IPS DF 19.7 (cell line): ENCODE results near the gene PRRT1.
"Not testable (repeated sequence)": the region's sequence is repeated elsewhere in the genome, so short reads cannot be mapped to it uniquely, and the experiment has no call there.

Experiments
- DNase-seq: peaks from one replicate; pipeline ENCODE4 v3.0.0-alpha.2; 2013; ENCODE audit warnings: low read depth, low spot score

The PRRT1 gene

DNA sequence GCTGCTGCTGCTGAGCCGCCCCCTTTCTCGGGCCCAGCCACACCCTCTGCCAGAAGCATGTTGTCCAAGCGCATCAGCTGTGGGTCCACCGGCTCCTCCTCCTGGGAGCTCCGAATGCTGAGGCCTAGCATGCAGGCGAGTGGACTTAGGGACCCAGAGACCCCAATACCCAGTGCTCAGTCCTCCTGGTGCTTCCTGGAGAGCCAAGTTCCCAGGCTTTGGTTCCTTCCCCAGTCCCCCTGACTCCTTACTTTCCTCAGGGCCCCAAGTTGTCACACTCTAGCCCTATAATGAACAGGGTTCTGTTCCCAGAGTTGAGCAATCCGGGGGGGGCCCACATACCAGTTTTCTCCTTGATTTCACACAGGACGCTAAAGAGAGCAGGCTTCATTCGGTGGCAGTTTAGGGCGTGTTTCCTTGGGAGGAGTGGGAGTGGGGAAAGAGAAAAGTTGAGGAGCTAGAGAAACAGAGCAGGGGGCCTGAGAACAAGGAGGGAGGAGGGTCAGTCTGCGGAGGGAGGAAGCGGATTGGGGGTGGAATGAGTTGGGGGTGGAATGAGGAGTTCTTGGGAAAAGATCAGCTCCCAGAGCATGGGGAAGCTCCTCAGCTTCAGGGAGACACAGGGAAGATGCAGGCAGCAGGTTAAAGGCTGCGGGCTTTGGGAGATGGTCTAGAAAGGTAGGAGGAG, 36.8 kb upstream of the PRRT1 start:
- no peak for DNase-seq

- DNase-seq: not testable (repeated sequence)
Observed at GRCh38 chr6:32187725-32188380, 36.1 kb upstream of the PRRT1 start.

GRCh38 chr6:32187009-32187709, 35.4 kb upstream of the PRRT1 start:
- no peak for DNase-seq

- DNase-seq: not testable (repeated sequence)
Observed at GRCh38 chr6:32186151-32186840, 34.6 kb upstream of the PRRT1 start.

DNA sequence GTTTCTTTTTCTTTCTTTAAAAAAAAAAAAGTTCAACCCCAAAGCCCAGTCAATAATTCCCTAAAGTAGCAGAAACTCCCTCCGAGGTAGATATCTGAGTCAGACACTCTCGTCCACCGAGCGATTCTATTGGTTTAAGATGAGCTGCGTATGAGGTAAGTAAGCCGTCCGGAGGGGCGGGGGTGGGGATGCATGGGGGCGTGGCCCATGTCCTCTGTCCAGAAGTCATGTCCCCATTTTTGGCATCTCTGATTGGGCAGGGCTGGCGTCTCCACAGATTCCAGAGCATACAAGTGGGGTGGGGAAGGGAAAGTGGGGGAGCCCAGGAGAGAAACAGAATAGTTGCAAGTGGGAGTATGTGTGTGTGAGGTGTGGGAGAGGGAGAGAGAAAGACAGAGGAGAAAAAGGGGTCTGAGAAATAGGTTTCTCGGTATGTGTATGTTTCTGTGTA, 34.0 kb upstream of the PRRT1 start:
- not testable (repeated sequence) for DNase-seq

GRCh38 chr6:32184084-32184640, 32.4 kb upstream of the PRRT1 start, which contains the start of gene AGER:
TSS of gene AGER (minus strand) at chr6:32184253. CDS start at chr6:32184222, 31 bp downstream.
- no peak for DNase-seq

DNA sequence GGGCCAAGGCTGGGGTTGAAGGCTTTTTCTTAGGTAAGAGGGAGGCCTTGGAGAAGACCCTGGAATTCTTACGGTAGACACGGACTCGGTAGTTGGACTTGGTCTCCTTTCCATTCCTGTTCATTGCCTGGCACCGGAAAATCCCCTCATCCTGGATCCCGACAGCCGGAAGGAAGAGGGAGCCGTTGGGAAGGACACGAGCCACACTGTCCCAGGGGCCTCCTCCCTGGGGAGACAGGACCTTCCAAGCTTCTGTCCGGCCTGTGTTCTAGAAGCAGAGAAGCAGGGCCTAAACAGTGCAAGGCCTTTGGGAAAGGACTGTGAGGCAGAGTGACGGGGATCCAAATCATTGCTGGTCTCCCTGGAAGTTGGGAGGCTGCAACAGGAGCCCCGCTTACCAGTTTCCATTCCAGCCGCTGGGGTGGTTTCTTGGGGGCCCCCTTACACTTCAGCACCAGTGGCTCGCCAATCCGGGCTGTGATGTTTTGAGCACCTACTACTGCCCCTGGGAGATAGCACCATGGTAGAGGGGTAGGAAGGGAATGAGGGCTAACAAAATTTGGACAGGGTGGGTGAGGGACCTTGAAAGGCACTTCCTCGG, 31.8 kb upstream of the PRRT1 start:
- DNase-seq: no peak

DNA sequence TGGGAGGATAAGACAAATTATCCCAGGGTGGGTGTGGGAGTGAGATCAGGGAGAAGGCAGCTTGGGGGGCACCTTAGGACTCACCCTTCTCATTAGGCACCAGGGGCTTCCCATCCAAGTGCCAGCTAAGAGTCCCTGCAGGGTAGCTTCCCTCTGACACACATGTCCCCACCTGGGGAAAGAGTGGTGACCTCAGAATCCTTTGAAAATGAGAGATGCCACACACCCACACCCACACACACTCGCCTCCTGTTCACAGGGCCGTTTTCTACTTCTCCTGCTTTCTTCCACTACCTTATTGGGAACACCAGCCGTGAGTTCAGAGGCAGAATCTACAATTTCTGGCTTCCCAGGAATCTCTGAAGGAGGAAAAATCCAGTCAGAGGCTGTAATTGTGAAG, 31.3 kb upstream of the PRRT1 start:
- DNase-seq: no peak

DNA sequence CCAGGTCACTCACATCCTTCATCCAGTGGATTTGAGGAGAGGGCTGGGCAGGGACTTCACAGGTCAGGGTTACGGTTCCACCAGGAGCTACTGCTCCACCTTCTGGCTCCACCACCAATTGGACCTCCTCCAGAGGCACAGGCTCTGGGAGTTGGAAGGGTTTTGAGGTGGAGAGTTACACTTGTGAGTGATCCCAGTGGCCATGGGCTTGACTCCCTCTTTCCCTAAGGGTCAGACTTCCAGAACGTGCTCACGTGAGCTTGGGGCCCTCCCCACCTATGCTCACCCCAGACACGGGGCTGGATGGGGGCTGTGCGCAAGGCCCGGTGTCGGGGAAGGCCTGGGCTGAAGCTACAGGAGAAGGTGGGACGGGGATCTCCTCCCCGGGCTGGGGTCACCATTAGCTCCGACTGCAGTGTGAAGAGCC, 30.8 kb upstream of the PRRT1 start:
- DNase-seq: no peak

- no peak for DNase-seq
Observed at GRCh38 chr6:32181915-32182529, 30.3 kb upstream of the PRRT1 start.

DNA sequence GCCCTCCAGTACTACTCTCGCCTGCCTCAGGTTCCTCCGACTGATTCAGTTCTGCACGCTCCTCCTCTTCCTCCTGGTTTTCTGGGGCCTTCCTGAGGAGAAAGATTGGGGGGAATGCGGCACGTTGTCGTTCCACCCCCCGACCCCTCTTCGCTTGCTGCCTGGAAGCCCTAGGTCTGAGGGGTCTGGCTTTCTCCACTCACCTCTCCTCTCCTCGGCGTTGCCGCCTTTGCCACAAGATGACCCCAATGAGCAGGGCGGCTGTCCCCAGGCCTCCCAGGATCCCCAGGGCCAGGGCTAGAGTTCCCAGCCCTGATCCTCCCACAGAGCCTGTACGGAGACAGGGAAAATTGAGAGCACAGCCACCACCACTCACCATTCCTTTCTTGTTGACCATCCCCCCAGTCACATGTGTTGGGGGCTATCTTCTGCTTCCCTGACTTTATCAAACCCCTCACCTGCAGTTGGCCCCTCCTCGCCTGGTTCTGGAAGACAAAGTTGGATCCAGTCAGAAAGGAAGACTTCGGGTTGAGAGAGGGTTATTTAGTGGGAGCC, 29.5 kb upstream of the PRRT1 start:
- DNase-seq: no peak

DNA sequence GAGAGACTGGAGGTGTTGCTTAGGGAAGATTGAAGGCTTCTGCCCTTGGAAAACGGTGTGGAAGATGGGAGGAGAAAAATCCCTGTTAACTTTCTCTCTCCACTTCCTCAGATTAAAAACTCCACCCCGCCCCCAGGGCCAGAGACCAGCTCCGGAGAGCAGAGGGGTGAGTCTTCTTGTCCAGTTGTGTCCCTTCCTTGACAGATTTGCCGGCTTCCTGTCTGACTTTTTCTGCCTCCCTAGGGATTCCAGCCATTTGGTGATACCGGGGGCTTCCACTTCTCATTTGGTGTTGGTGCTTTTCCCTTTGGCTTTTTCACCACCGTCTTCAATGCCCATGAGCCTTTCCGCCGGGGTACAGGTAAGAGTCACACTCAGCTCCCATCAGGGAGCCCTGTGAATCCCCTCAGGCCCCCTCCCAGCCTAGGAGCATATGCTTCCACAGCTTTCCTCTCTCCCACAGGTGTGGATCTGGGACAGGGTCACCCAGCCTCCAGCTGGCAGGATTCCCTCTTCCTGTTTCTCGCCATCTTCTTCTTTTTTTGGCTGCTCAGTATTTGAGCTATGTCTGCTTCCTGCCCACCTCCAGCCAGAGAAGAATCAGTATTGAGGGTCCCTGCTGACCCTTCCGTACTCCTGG, 28.1 kb upstream of the PRRT1 start:
- no peak for DNase-seq

DNA sequence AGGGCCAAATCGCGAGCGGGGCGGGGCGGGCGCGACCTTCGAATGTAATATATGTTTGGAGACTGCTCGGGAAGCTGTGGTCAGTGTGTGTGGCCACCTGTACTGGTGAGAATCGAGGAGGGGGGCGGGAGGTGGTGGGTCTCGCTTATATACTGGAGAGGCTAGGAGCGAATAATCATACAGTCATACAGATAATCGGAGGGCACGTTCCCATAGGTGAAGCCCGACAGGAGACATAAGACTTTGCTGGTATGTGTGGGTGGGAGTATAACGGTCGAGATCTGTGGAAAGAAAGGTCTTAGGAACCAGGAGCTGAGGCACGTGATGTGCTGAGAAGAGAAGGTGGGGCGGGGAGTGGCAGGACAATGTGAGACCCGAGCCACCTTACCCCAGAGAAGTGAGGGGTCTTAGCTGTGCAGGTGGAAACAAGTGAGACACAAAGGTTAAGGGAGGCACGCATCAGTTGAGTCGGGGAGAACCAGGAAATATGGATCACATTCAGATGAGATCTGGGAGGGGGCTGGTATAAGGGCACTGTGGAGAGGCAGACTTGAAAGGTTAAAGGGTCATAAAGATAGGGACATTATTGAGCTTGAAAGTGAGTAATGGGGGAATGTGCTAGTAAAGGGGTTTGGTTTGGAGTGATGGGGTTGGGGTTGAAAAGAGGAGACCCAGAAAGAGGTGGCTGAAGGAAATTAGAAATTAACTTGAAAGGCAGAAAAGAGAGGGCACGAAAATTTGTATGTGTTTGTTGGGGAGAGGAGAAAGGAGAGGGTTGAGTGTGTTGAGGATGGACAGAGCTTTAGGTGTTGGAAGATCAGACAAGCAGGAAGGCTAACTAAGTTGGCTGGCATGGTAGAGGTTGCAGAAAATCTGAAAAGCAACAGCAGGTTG, 27.1 kb upstream of the PRRT1 start:
- no peak for DNase-seq

GRCh38 chr6:32177788-32178546, 26.2 kb upstream of the PRRT1 start, which contains the start of gene RNF5:
TSS of gene RNF5 (plus strand) at chr6:32178405. CDS start at chr6:32178512, 107 bp downstream.
- peak; percentile 100 for DNase-seq

DNA sequence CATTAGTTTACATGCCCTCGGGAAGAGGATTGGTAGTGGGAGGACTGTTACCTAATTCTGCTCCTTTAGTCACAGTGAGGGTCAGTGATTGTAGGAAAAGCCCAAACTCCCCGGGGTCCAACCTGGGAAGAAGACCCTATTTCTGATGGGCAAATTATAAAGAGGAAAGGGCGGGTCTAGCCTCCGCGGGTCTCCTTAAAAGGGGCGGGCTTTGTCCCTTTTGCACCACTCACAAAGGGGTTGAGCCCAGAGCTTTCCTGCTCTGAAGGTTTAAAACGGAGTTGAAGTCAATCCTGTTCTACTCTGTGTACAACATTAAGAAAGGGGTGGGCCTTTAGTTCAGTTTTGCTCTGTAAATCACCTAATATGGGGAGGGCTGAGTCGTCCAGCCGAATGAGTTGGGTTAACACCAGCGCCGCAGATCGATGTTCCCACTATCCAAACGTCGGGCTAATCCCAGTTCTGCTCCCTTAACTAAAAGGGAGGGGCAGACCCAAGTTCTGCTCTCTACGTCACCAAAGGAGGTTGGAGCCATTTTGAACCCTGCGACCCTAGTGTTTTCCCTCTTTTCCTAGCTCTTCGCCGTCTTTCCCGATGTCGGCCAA, 25.5 kb upstream of the PRRT1 start:
- DNase-seq: no peak

DNA sequence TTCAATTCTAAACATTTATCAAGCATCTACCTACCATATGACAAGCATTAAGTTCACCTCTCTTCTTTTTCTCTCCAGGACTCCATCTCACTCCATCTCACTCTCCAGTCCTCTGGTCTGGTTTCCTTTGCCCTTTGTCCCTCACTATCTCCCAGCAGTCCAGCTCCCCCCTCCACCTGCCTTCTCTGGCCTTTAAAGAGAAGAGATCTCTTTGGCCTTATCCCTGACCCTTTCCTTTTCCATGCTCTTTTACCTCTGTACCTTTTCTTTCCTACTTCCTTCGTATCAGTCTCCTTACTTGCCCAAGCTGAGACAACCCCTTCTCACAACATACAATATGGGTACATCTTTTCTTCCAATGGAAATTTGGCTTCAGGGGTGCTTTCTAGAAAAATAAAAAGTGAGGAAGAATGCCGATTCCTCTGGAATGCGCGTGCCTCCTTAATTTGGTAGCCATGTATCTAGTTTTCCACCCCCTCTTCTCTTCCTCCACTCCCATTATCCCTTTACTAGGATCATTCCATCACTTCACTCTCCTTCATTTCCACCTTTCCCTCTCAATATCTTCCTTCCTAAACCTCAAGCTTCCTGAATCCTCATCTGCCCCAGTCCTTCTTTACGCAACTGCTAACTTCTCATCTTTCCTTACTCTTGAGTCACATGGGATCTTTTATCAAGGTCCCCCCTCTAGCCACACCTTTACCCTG, 24.9 kb upstream of the PRRT1 start:
- DNase-seq: no peak
